Gastrocnemius medialis (tissue), 4 donors: Measurements from ENCODE around the gene PALD1. TPM values are rescaled to one million over a fixed set of nuclear protein-coding genes. Genes with fewer than 3 reads are reported as not detected.

Experiments used
- ATAC-seq, 2 donors: fragments of 150-250 bp; one replicate each; pipeline ENCODE4 v1.9.1; 2016
- DNase-seq, 2 donors: peaks; one replicate each; pipeline ENCODE4 v3.0.0-alpha.2; 2019
- H3K27ac ChIP-seq, 4 donors: fragments of 200-600 bp; sonication (generic); 1 replicate in 1 of 4; 2 replicates in 3 of 4; pipeline ENCODE4 v1.5.1; 2016 to 2018; ENCODE audit warnings: mild to moderate bottlenecking in 2 of 4, moderate library complexity in 1 of 4
- H3K27me3 ChIP-seq, 3 donors: fragments of 200-600 bp; sonication (generic) in 2 of 3; 1 replicate in 1 of 3; 2 replicates in 2 of 3; pipeline versions ENCODE4 v1.5.1 to v1.6.0; 2016 to 2019; ENCODE audit warnings: mild to moderate bottlenecking in 1 of 3, moderate library complexity in 1 of 3
- H3K36me3 ChIP-seq, 2 donors: fragments of 200-600 bp; sonication (generic) in 1 of 2; one replicate each; pipeline ENCODE4 v1.5.1; 2017 to 2018
- H3K4me1 ChIP-seq, 2 donors: fragments of 200-600 bp; sonication (generic) in 1 of 2; one replicate each; pipeline ENCODE4 v1.5.1; 2016 to 2017; ENCODE audit warnings: mild to moderate bottlenecking in 2 of 2
- H3K4me3 ChIP-seq, 4 donors: fragments of 200-600 bp; sonication (generic) in 3 of 4; 1 replicate in 1 of 4; 2 replicates in 3 of 4; pipeline ENCODE4 v1.5.1; 2016 to 2019; ENCODE audit warnings: mild to moderate bottlenecking in 2 of 4
- H3K9me3 ChIP-seq, 3 donors: fragments of 200-600 bp; sonication (generic) in 2 of 3; 1 replicate in 1 of 3; 2 replicates in 2 of 3; pipeline ENCODE4 v1.5.1; 2016 to 2019
- CTCF ChIP-seq, 5 experiments: fragments of 450-650 bp in 3 of 5; fragments of 200-600 bp in 2 of 5; sonication (generic) in 2 of 5; IDR thresholded peaks in 4 of 5; conservative IDR thresholded peaks in 1 of 5; 1 replicate in 4 of 5; 2 replicates in 1 of 5; pipeline ENCODE4 v1.5.1; 2016 to 2019; ENCODE audit warnings: antibody characterized with exemption in 5 of 5, mild to moderate bottlenecking in 3 of 5, moderate library complexity in 3 of 5
- POLR2A ChIP-seq, 2 donors: fragments of 450-650 bp; IDR thresholded peaks; one replicate each; pipeline ENCODE4 v1.6.1; 2017; ENCODE audit warnings: antibody characterized with exemption in 2 of 2, mild to moderate bottlenecking in 2 of 2, moderate library complexity in 2 of 2
- in situ Hi-C, 4 donors: fragments of 200-750 bp; cut with MboI; loops; one replicate each; pipeline versions ENCODE4 v1.15.0 to v1.8.0; 2017; ENCODE audit warnings: low sequenced_read_pairs in 4 of 4
- intact Hi-C: fragments of 100-400 bp; cut with DNase I; formaldehyde crosslinking; loops from one replicate; pipeline ENCODE4 v1.15.1; 2023; ENCODE audit warnings: low total_unique reads
- total RNA-seq, 4 donors: library from RNA; depleted of rRNA; stranded (reverse); fragments of >200 nt; gene quantifications; one replicate each; pipeline versions ENCODE4 v1.1.0 to v1.2.3, GENCODE V29; 2016

PALD1 gene
- total RNA-seq, 4 donors from 2014 or later = 1.4 to 4.1 (median 2.3) TPM

GRCh38 chr10:70568113-70568512, 89.5 kb downstream of the PALD1 start:
- H3K9me3 ChIP-seq = no peaks in the 10 kb centered on the region
- no peaks in the 10 kb centered on the region for H3K36me3 ChIP-seq
- TF ChIP-seq POLR2A (IDR thresholded peaks at IDR 0.05) (no peak), CTCF (IDR thresholded peaks at IDR 0.05 in 4 of 5, conservative IDR thresholded peaks at IDR 0.05 in 1 of 5) (no peak)
- ATAC-seq (no peak), DNase-seq (no peak)
- no peaks in the 10 kb centered on the region for H3K27me3 ChIP-seq
- no peak overlapping the region for H3K4me3 ChIP-seq
- intact Hi-C loops = no loop called here
- H3K27ac ChIP-seq = no peak overlapping the region
- no peaks in the 10 kb centered on the region for H3K4me1 ChIP-seq
- in situ Hi-C loops = no loop called here

- ATAC-seq = no peak
- DNase-seq = no peak
- H3K4me3 ChIP-seq = no peak overlapping the region
- TF ChIP-seq POLR2A (IDR thresholded peaks at IDR 0.05) = no peak
- TF ChIP-seq CTCF (IDR thresholded peaks at IDR 0.05 in 4 of 5, conservative IDR thresholded peaks at IDR 0.05 in 1 of 5) = no peak
- H3K27me3 ChIP-seq = no peaks in the 10 kb centered on the region
- H3K9me3 ChIP-seq = no peaks in the 10 kb centered on the region
- in situ Hi-C loops (no loop called here), intact Hi-C loops (no loop called here)
- no peaks in the 10 kb centered on the region for H3K36me3 ChIP-seq
- no peaks in the 10 kb centered on the region for H3K4me1 ChIP-seq
- no peak overlapping the region for H3K27ac ChIP-seq
These were observed 90.4 kb downstream of the PALD1 start for GRCh38 chr10:70568781-70569495.

- Histone ChIP-seq H3K27me3 (no peaks in the 10 kb centered on the region), H3K4me3 (no peak overlapping the region), H3K27ac (no peak overlapping the region), H3K4me1 (peaks cover 5 to 7% of the 10 kb centered on the region in 2 donors), H3K36me3 (no peaks in the 10 kb centered on the region), H3K9me3 (no peaks in the 10 kb centered on the region)
- ATAC-seq (no peak), DNase-seq (no peak)
- no peak for TF ChIP-seq POLR2A (IDR thresholded peaks at IDR 0.05)
- TF ChIP-seq CTCF (IDR thresholded peaks at IDR 0.05 in 4 of 5, conservative IDR thresholded peaks at IDR 0.05 in 1 of 5) = no peak
- in situ Hi-C loops = no loop called here
- intact Hi-C loops = no loop called here
These were observed 92.7 kb downstream of the PALD1 start for GRCh38 chr10:70571236-70571635.

GRCh38 chr10:70571636-70572439, 93.3 kb downstream of the PALD1 start:
- no peak for TF ChIP-seq CTCF (IDR thresholded peaks at IDR 0.05 in 4 of 5, conservative IDR thresholded peaks at IDR 0.05 in 1 of 5)
- TF ChIP-seq POLR2A (IDR thresholded peaks at IDR 0.05) = no peak
- Histone ChIP-seq H3K36me3 (no peaks in the 10 kb centered on the region), H3K27ac (no peak overlapping the region), H3K4me3 (no peak overlapping the region), H3K9me3 (no peaks in the 10 kb centered on the region), H3K27me3 (no peaks in the 10 kb centered on the region), H3K4me1 (peaks cover 7 to 9% of the 10 kb centered on the region in 2 donors)
- in situ Hi-C loops (no loop called here), intact Hi-C loops (no loop called here)
- ATAC-seq (no peak), DNase-seq (no peak)
